ENCODE data around the gene PITPNM1. TPM values are rescaled to one million over a fixed set of nuclear protein-coding genes. Genes with fewer than 3 reads are reported as not detected.

PITPNM1 gene
- total and polyA plus RNA-seq, 2 of the 13 experiments (the other 11 are each of a cell fraction or from before 2014, with no cell fraction given): 8.2 to 8.5 TPM

GRCh38 chr11:67482827-67483798 lies 22.1 kb downstream of the PITPNM1 start, which contains the start of gene AIP (continued):
- TF ChIP-seq, protein P1, sequence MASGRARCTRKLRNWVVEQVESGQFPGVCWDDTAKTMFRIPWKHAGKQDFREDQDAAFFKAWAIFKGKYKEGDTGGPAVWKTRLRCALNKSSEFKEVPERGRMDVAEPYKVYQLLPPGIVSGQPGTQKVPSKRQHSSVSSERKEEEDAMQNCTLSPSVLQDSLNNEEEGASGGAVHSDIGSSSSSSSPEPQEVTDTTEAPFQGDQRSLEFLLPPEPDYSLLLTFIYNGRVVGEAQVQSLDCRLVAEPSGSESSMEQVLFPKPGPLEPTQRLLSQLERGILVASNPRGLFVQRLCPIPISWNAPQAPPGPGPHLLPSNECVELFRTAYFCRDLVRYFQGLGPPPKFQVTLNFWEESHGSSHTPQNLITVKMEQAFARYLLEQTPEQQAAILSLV (CRISPR knock-in tag; IDR thresholded peaks at IDR 0.05; ENCODE audit: borderline replicate concordance): peak; percentile 99
- TF ChIP-seq NFIC (IDR thresholded peaks at IDR 0.05; ENCODE audit: low read length) (no peak), PRMT3 (CRISPR knock-in tag; IDR thresholded peaks at IDR 0.05; ENCODE audit: borderline replicate concordance, low read depth) (peak; percentile 70; the same call in 1 of the 2 replicates), PRDM4 (CRISPR knock-in tag; IDR thresholded peaks at IDR 0.05; ENCODE audit: borderline replicate concordance) (no peak), KMT2B (CRISPR knock-in tag; IDR thresholded peaks at IDR 0.05) (peak; percentile 81), PRDM10 (CRISPR knock-in tag; IDR thresholded peaks at IDR 0.05; ENCODE audit: low read depth) (no peak), ETV5 (CRISPR knock-in tag; IDR thresholded peaks at IDR 0.05; ENCODE audit: borderline replicate concordance) (peak; percentile 86), BCL3 (CRISPR knock-in tag; IDR thresholded peaks at IDR 0.05) (peak; percentile 98), ZNF430 (CRISPR knock-in tag; IDR thresholded peaks at IDR 0.05) (peak; percentile 96), SMAD1 (CRISPR knock-in tag; IDR thresholded peaks at IDR 0.05; ENCODE audit: borderline replicate concordance, low read depth) (no peak), ZNF251 (CRISPR knock-in tag; IDR thresholded peaks at IDR 0.05) (peak; percentile 95), ZNF276 (CRISPR knock-in tag; IDR thresholded peaks at IDR 0.05; ENCODE audit: low read depth) (peak; percentile 98), SAP130 (CRISPR knock-in tag; IDR thresholded peaks at IDR 0.05; ENCODE audit: low read depth) (peak; percentile 89), HMGA1 (CRISPR knock-in tag; conservative IDR thresholded peaks at IDR 0.05) (no peak), ZNF75D (CRISPR knock-in tag; IDR thresholded peaks at IDR 0.05; ENCODE audit: borderline replicate concordance) (peak; percentile 97; the same call in 1 of the 2 replicates), ZNF772 (CRISPR knock-in tag; IDR thresholded peaks at IDR 0.05) (peak; percentile 96)

Measured in HepG2 (cell line).